Liver (tissue), 3 donors: ENCODE data around the gene CDC42EP1.

ENCODE experiments used
- FOXA1 ChIP-seq: IDR thresholded peaks from 2 replicates; pipeline ENCODE4 v1.6.1; 2016; ENCODE audit warnings: antibody characterized with exemption
- FOXA2 ChIP-seq: IDR thresholded peaks from 2 replicates; pipeline ENCODE4 v1.6.1; 2016; ENCODE audit warnings: antibody characterized with exemption
- JUND ChIP-seq, 2 donors: IDR thresholded peaks; 2 replicates each; pipeline ENCODE4 v1.6.1; 2016; ENCODE audit warnings: antibody characterized with exemption in 2 of 2
- SP1 ChIP-seq: IDR thresholded peaks from 2 replicates; pipeline ENCODE4 v1.6.1; 2018; ENCODE audit warnings: antibody characterized with exemption, mild to moderate bottlenecking
- TAF1 ChIP-seq: conservative IDR thresholded peaks from 2 replicates; pipeline ENCODE4 v1.6.1; 2016; ENCODE audit warnings: antibody characterized with exemption, mild to moderate bottlenecking
- TF ChIP-seq, protein P1 (sequence below): fragments of 150-350 bp; IDR thresholded peaks from 2 replicates; pipeline ENCODE4 v1.5.1; 2017; ENCODE audit warnings: improper control_type of control experiment, low read depth, low read length; ENCODE audit not compliant: missing input control
- donor health status: healthy.
- donor health status: healthy.

DNA sequence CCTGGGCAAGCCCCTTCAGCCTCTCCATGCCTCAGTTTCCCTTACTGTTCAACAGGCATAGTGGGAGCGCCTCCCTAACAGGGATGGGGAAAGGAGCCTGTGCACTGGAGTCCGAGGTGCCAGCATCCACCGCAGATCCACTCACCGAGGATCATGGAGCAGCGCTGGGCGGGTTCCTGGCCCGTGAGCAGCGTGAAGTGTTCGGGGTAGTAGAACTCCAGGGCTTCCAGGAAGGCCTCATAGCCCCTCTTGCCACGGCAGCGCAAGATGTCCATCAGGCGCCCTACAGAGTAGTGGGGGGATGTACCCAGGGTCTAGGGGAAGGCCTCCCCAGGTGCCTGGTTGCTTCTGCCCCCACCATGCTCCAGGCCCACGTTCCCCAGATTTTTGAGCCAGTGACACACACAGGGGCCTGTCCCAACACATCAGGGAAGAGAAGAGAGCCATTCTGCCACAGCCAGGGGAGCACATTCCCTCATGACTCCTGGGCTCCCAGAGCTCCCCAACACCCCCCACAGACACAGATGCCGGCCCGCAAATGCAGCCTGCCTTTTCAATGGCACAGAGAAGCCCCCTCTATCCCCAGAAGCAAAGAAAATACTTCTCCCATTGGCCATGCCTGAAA, 42.3 kb upstream of the CDC42EP1 start:
- no peak for TF ChIP-seq JUND (IDR thresholded peaks at IDR 0.05)
- TF ChIP-seq, protein P1, sequence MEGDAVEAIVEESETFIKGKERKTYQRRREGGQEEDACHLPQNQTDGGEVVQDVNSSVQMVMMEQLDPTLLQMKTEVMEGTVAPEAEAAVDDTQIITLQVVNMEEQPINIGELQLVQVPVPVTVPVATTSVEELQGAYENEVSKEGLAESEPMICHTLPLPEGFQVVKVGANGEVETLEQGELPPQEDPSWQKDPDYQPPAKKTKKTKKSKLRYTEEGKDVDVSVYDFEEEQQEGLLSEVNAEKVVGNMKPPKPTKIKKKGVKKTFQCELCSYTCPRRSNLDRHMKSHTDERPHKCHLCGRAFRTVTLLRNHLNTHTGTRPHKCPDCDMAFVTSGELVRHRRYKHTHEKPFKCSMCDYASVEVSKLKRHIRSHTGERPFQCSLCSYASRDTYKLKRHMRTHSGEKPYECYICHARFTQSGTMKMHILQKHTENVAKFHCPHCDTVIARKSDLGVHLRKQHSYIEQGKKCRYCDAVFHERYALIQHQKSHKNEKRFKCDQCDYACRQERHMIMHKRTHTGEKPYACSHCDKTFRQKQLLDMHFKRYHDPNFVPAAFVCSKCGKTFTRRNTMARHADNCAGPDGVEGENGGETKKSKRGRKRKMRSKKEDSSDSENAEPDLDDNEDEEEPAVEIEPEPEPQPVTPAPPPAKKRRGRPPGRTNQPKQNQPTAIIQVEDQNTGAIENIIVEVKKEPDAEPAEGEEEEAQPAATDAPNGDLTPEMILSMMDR: no peak
- TF ChIP-seq SP1: no peak
- no peak for TF ChIP-seq TAF1
- TF ChIP-seq FOXA1: no peak
- TF ChIP-seq FOXA2: no peak
